Inflammatory macrophage treated with lipopolysaccharide for 1 hour (primary cell): ENCODE measurements around the gene ABTB2.
A peak's percentile ranks its signal among the peaks of the same experiment; 100 is the strongest.
"Not testable (repeated sequence)": the region's sequence is repeated elsewhere in the genome, so short reads cannot be mapped to it uniquely, and the experiment has no call there.

Experiments
- DNase-seq, 2 donors: peaks; one replicate each; pipeline ENCODE4 v3.0.0-alpha.2; 2020 to 2022

ABTB2 gene

GRCh38 chr11:34181856-34182405 is 175.9 kb downstream of the ABTB2 start:
- DNase-seq = no peak

DNA sequence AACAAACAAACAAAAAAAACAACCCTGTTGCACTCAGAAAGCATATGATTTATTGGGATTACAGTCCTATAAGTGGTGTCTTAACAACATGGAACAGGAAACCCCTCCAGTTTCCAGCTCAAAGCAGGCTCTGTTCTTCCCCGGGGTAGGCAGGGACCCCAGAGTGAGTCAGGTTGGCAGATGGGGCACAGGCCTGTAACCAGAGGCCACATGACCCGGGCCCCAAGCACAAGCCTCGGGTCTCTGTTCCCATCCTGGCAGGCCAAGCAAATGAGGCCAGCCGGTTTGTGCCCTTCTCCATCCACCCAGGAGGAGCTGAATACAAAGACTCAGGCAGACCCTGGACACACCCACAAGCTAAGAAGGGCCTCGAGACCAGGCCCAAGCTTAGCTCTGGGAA is 176.6 kb downstream of the ABTB2 start:
- DNase-seq = no peak

DNA sequence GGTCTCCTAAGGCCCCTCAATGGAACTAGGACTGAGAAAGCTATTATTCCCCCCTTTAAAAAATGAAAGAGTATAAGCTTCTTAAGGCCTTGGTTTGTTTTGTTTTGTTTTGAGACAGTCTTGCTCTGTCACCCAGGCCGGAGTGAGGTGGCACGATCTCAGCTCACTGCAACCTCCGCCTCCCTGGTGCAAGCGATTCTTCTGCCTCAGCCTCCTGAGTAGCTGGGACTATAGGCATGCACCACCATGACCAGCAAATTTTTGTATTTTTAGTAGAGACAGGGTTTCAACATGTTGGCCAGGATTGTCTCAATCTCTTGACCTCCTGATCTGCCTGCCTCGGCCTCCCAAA is 177.0 kb downstream of the ABTB2 start:
- not testable (repeated sequence) for DNase-seq

DNA sequence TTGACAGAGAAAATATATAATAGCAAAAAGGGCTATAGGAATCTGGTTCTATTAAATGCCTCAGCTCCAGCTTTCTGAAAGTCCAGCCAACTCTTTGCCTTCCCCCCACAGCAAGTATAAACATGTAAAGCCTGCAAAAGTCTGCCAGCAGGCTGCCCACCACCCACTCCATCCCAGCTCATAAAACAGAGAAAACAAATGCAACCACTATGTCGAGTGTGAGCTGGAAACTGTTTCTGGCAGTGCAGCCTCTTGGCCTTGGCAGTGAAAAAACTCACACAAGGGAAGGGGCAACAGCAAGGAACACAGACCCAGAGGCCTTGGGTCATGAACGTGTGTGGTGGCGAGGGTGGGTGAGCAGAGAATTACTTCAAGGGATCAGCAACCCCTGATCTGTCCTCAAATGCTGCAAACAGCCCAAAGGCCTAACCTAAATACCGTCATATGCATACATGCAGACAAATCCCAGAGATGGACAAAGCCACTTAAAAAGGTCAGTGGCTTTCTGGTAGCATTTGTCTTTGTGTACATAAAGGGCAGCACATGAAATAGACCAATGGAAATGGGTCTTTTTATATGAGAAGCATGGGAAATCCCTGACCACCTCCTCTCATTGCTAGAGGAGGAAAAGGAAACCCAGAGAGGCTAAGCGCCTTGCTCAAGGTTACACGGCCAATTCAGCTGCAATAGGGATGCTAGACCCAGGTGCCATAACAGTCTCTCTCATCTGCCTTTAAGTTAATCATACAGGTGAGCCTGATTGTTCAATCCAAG is 177.6 kb downstream of the ABTB2 start:
- DNase-seq = peak; percentile 10 to 40

GRCh38 chr11:34179026-34179675 is 178.7 kb downstream of the ABTB2 start:
- no peak for DNase-seq

DNA sequence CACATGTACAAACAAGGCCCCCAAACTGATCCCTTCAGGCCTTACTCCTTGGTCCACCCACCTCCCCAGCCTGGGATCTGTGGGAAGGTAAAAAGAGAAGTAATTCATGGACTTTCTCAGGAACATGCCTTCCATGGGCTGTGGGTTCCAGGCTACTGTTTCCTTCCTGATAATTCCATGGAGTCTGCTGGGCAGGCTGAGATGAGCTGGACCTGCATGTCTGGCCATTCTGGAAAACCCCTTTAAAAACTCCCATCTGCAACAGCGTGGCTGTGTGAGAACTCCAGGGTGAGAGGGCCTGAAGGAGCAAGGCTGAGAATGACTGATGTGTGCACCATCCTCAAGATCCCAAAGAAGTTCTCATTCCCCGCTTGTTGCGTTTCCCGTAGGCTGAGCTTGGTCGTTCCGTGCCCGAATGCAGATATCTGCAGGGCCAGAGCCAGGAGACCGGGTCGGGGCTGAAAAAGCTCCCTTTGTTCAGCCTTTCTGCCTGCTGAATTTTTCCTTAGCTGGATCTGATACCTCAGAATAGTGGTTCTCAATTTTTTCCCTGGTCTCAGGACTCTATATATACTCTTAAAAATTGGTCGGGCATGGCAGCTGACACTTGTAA is 179.5 kb downstream of the ABTB2 start:
- DNase-seq = peak; percentile 41 to 80

GRCh38 chr11:34176751-34177209 is 181.0 kb downstream of the ABTB2 start:
- DNase-seq = peak; percentile 36 to 62

DNA sequence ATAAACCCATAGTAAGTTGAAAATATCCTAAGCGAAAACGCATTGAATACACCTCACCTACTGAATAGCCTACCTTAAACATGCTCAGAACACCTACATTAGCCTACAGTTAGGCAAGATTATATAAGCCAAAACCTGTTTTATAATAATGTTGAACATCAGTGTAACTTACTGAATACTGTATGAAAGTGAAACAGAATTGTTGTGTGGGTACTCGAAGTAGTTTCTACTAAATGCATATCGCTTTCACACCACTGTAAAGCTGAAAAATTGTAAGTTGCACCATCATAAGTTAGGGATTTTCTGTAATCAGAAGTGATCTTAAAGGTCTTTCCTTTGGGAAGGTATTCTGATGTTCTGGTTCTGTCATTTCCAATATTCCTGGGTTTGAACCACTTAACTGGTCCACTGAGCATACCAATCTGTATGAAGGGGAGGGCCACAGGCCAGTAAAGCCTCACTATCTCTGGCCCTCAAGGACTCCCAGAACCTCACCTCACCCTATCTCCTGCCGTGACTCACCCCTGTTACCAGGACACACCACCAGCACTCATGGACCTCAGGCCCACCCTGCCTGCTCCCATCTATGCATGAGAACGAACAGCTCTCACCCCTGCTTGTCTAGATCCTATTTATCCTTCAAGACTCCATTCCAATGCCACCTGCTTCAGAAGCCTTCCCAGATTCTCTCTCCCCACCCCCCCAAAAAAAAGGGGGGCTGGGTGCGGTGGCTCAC is 182.4 kb downstream of the ABTB2 start:
- DNase-seq = peak in 1 of 2 donors; percentile 22

DNA sequence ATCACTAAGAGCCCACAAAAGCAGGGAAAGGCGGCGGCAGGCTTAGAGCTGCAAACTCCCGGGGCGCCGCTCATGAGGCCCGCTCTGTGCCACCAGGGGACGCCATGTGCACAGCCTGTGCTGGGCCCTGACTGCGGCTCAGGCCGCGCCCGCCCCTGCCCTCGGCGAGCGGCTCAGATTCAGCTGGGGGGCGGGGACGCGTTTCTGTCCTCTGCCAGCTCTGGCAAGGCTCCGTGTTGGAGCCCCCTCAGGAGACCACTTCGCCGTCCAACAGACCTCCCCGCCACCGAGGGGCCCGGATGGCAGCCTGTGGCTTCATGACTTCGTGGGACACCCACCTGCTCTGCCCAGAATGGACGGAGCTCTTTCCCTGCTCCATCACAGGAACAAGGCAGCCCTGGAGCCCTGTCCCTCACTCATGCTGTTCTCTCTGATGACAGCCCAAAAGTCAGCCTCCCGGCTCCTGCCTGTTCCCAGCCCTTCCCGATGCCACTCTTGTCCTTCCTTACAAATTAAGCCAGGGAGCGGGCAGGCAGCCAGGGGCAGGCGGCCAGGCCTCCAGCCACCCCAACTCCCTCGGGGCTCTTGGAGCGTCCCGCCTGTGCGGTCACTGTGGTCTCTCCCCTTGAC is 183.3 kb downstream of the ABTB2 start:
- peak; percentile 44 to 85 for DNase-seq

- no peak for DNase-seq
These were observed 184.8 kb downstream of the ABTB2 start for GRCh38 chr11:34173050-34173449.

DNA sequence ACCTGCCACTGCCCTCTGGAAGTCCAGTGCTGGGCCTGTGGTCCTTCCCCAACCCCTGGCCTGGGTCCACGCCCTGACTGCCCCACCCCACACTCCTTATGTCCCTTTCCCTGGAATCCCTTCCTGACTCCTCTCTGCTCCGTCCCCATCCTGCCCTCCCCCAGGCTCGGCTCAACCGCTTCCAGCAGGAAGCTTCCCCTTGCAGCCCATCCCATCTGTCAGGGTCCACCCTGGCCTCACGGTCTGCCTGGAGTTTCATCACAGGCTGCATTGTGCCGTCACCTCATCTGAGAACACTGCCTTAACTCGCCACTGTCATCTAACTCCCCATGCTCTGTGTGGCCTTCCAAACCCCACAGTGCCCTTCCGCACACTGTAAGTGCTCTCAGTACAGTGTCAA is 188.1 kb downstream of the ABTB2 start:
- no peak for DNase-seq

DNA sequence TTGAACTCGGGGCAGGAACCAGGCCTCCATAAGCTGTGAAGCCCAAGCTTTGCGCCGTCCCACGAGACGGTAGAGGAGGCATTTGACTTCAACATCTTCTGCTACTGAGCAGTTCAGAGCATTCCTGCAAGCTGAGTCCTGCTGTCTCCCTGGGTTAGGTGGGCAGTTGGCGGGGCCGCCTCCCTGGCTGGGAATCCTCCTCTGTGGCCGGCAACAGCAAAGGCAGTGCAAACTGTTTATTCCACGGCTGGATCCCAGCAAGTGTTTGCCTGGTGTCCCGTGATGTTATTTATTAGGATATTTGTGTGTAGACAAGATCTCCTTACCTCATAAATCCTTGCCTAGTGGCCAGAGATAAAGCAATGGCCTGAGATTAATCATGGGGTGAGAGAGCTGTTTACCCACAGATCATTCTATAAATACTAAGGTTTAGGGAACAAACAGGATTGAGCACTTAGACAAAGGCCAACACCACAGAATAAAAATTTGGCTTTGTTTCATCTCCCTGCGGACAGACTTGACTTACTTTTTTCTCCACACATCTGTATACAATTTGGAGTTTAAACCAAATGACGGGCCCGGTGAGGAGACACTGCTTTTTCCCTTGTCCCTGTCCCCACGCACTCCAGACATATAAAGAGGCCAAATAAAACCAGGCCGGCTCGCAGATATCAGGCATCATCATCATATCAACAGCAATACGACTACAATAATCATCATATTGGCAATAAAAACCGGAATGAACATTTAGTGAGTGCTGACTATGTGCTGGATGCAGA is 189.0 kb downstream of the ABTB2 start:
- DNase-seq = no peak

- DNase-seq = no peak
These were observed 189.8 kb downstream of the ABTB2 start for GRCh38 chr11:34167961-34168360.

GRCh38 chr11:34166806-34167740 is 190.7 kb downstream of the ABTB2 start:
- no peak for DNase-seq

DNA sequence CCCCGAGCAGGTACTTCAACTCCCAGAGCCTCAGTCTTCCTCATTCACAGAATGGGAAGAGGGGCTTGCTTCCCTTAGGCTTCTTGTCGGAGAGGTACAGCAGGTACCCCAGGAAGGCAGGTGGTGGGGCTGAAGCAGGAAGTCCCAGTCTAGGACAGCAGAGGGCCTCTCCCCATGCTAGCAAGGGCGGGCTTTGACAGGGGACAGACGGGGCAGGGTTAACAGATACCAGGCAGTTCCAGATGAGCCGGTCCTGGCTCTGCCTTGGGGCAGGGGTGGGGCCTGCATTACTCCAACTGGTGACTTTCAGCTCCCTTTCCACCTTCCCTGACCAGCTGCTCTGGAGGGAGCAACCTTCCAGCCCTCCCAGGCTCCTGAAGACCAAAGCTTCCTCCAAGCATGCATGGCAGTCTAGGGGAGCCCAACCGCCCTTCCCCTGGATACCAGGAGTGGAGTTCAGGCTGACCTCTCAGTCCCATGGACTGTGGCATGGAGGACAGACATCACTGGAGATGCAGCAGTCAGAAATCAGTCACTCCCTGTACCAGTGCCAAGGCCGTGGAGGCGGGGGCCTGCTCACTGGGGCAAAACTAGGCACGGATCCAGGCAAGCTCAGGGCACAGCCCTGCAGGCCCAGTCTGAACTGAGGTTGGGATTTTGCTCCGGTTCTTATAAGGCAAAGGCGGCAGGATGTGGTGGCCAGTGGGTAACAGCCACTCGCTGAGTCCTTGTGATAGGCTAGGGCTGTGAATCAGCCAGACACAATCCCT is 191.8 kb downstream of the ABTB2 start:
- DNase-seq = no peak

- no peak for DNase-seq
These were observed 192.7 kb downstream of the ABTB2 start for GRCh38 chr11:34165121-34165520.

GRCh38 chr11:34162856-34163255 is 195.0 kb downstream of the ABTB2 start:
- no peak for DNase-seq

GRCh38 chr11:34162493-34162820 is 195.4 kb downstream of the ABTB2 start:
- no peak for DNase-seq

- no peak for DNase-seq
These were observed 195.9 kb downstream of the ABTB2 start for GRCh38 chr11:34161812-34162492.
